Cardiac muscle cell (in vitro differentiated cells and primary cell): ENCODE data around the gene ZC3H12C. TPM values are rescaled to one million over a fixed set of nuclear protein-coding genes. Genes with fewer than 3 reads are reported as not detected.
A peak's percentile ranks its signal among the peaks of the same experiment; 100 is the strongest.

Source experiments
- DNase-seq, 2 donors: peaks; one replicate each; pipeline versions ENCODE4 v3.0.0 to v3.0.0-alpha.2; 2010 to 2017; ENCODE audit warnings: low read depth in 1 of 2, low spot score in 1 of 2
- H3K27ac ChIP-seq: fragments of 200-600 bp; sonication (generic); 2 replicates; pipeline ENCODE4 v1.5.1; 2016
- H3K27me3 ChIP-seq: fragments of 200-600 bp; sonication (generic); 2 replicates; pipeline ENCODE4 v1.6.0; 2016; ENCODE audit warnings: control low read depth
- H3K36me3 ChIP-seq: fragments of 200-600 bp; sonication (generic); 2 replicates; pipeline ENCODE4 v1.5.1; 2016; ENCODE audit warnings: control low read depth
- H3K4me1 ChIP-seq: fragments of 200-600 bp; sonication (generic); 2 replicates; pipeline ENCODE4 v1.8.1; 2017; ENCODE audit warnings: low read depth, mild to moderate bottlenecking, mixed run types
- H3K4me3 ChIP-seq: fragments of 200-600 bp; sonication (generic); 2 replicates; pipeline ENCODE4 v1.5.1; 2016; ENCODE audit warnings: mild to moderate bottlenecking
- H3K9me3 ChIP-seq: fragments of 200-600 bp; sonication (generic); 2 replicates; pipeline ENCODE4 v1.5.1; 2017; ENCODE audit warnings: low read depth, mild to moderate bottlenecking, control low read depth
- polyA plus RNA-seq: library from polyadenylated mRNA; unstranded; fragments of >200 nt; fragmentation: Nextera tagmentation; extraction: Ambion mirVana; gene quantifications from 2 replicates; pipeline ENCODE4 v1.2.1, GENCODE V29; 2016
- total RNA-seq: library from RNA; depleted of rRNA; stranded (reverse); fragments of >200 nt; gene quantifications from 2 replicates; pipeline ENCODE4 v1.2.3, GENCODE V29; 2016
- TF ChIP-seq, protein P1 (sequence below): IDR thresholded peaks from 2 replicates; pipeline ENCODE4 v1.5.1; 2012; ENCODE audit warnings: low read depth, mild to moderate bottlenecking, low read length

Gene ZC3H12C
- total and polyA plus RNA-seq, 2 experiments from 2014 or later: 1.0 to 7.1 TPM

DNA sequence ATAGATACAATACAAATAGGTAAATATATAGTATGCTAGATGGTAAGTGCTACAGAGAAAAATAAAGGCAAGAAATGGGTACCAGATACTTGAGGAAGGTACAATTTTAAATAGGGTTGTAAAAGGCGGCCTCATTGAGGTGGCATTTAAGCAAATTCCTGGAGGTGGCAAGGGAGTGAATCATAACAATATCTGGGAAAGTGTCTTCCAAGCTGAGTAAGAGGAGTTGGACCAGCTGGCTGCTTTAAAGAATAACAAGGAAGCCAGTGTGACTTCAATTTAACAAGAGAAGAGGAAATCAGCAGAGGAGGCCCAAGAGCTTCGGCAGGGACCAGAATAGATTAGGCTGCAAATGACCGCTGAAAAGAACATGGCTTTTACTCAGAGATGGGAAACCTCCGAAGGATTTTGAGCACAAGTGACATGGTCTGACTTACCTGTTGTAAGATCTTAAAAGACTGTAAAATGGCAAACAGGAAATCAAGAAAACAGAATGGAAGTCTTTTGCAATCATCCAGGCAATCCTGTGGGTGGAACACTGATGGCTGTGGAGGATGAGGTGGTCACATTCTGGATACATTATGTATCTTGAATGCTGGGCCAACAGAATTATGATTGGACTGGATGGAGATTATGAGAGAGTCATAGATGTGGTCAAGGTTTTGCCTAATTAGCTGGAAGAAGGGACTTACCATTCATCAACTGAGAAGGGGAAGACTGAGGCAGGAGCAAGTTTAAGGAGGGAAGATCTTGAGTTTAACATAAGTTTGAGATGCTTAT, 126.0 kb downstream of the ZC3H12C start:
- H3K36me3 ChIP-seq: no peaks in the 10 kb centered on the region
- H3K9me3 ChIP-seq: no peaks in the 10 kb centered on the region
- TF ChIP-seq, protein P1, sequence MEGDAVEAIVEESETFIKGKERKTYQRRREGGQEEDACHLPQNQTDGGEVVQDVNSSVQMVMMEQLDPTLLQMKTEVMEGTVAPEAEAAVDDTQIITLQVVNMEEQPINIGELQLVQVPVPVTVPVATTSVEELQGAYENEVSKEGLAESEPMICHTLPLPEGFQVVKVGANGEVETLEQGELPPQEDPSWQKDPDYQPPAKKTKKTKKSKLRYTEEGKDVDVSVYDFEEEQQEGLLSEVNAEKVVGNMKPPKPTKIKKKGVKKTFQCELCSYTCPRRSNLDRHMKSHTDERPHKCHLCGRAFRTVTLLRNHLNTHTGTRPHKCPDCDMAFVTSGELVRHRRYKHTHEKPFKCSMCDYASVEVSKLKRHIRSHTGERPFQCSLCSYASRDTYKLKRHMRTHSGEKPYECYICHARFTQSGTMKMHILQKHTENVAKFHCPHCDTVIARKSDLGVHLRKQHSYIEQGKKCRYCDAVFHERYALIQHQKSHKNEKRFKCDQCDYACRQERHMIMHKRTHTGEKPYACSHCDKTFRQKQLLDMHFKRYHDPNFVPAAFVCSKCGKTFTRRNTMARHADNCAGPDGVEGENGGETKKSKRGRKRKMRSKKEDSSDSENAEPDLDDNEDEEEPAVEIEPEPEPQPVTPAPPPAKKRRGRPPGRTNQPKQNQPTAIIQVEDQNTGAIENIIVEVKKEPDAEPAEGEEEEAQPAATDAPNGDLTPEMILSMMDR: no peak
- no peaks in the 10 kb centered on the region for H3K4me1 ChIP-seq
- H3K4me3 ChIP-seq: no peak overlapping the region
- H3K27ac ChIP-seq: no peak overlapping the region
- DNase-seq: peak in 1 of 2 donors; percentile 32
- H3K27me3 ChIP-seq: no peaks in the 10 kb centered on the region

Other genes starting within 250 kb of the ZC3H12C start
- 96.3 and 153 TPM in 2 replicates for gene RDX, start 203.2 kb downstream of the ZC3H12C start, total RNA-seq
- gene RDX, start 203.2 kb downstream of the ZC3H12C start, polyA plus RNA-seq: 180 and 204 TPM in 2 replicates